Muscle layer of duodenum (tissue), 2 donors: ENCODE results near the gene PRSS21.

Source experiments
- H3K27ac ChIP-seq: one replicate; pipeline ENCODE4 v1.7.0; 2013; ENCODE audit warnings: mild to moderate bottlenecking, low read length
- H3K27me3 ChIP-seq: one replicate; pipeline ENCODE4 v1.7.0; 2013; ENCODE audit warnings: low read depth, mild to moderate bottlenecking, control low read depth, low read length
- H3K36me3 ChIP-seq, 2 donors: one replicate each; pipeline ENCODE4 v1.7.0; 2013; ENCODE audit warnings: low read length in 2 of 2, control low read depth in 1 of 2, mild to moderate bottlenecking in 1 of 2; ENCODE audit not compliant: insufficient read depth in 2 of 2, control insufficient read depth in 1 of 2
- H3K4me1 ChIP-seq, 2 donors: one replicate each; pipeline ENCODE4 v1.7.0; 2013; ENCODE audit warnings: low read length in 2 of 2, mild to moderate bottlenecking in 2 of 2, control low read depth in 1 of 2, moderate library complexity in 1 of 2; ENCODE audit not compliant: insufficient read depth in 2 of 2, control insufficient read depth in 1 of 2
- H3K4me3 ChIP-seq, 2 donors: one replicate each; pipeline ENCODE4 v1.7.0; 2013; ENCODE audit warnings: low read length in 2 of 2, low read depth in 1 of 2, mild to moderate bottlenecking in 1 of 2
- H3K9me3 ChIP-seq, 2 donors: one replicate each; pipeline ENCODE4 v1.7.0; 2013; ENCODE audit warnings: low read length in 2 of 2, control low read depth in 1 of 2, mild to moderate bottlenecking in 1 of 2; ENCODE audit not compliant: control insufficient read depth in 1 of 2
- donor health status: healthy.

Gene PRSS21

GRCh38 chr16:2854700-2855309 lies 37.8 kb downstream of the PRSS21 start:
- Histone ChIP-seq H3K4me3 (no peak overlapping the region), H3K9me3 (peaks cover 5 to 11% of the 10 kb centered on the region in 2 donors), H3K27ac (no peak overlapping the region), H3K27me3 (peaks cover 21% of the 10 kb centered on the region), H3K4me1 (no peaks in the 10 kb centered on the region), H3K36me3 (no peaks in the 10 kb centered on the region)

GRCh38 chr16:2855536-2855935 lies 38.5 kb downstream of the PRSS21 start:
- Histone ChIP-seq H3K36me3 (no peaks in the 10 kb centered on the region), H3K4me3 (no peak overlapping the region), H3K4me1 (no peaks in the 10 kb centered on the region), H3K27ac (no peak overlapping the region), H3K27me3 (peaks cover 21% of the 10 kb centered on the region), H3K9me3 (peaks cover 5 to 18% of the 10 kb centered on the region in 2 donors)

GRCh38 chr16:2856061-2856670 lies 39.1 kb downstream of the PRSS21 start:
- no peak overlapping the region for H3K4me3 ChIP-seq
- peaks cover 21% of the 10 kb centered on the region for H3K27me3 ChIP-seq
- no peak overlapping the region for H3K27ac ChIP-seq

GRCh38 chr16:2856686-2857450 lies 39.8 kb downstream of the PRSS21 start:
- no peak overlapping the region for H3K27ac ChIP-seq
- H3K4me3 ChIP-seq, result no peak overlapping the region
- H3K27me3 ChIP-seq, result peaks cover 18% of the 10 kb centered on the region

More at GRCh38 chr16:2856061-2856670, 39.1 kb downstream of the PRSS21 start:
- Histone ChIP-seq H3K9me3 (peaks cover 5 to 24% of the 10 kb centered on the region in 2 donors), H3K4me1 (no peaks in the 10 kb centered on the region), H3K36me3 (no peaks in the 10 kb centered on the region)

GRCh38 chr16:2857451-2858244 lies 40.6 kb downstream of the PRSS21 start, which contains the start of gene PRSS22:
Gene PRSS22, minus strand, starts transcription at chr16:2858170. Its CDS starts 66 bp downstream, at chr16:2858104.
- peaks cover 5 to 29% of the 10 kb centered on the region in 2 donors for H3K9me3 ChIP-seq
- H3K4me1 ChIP-seq, result no peaks in the 10 kb centered on the region
- H3K4me3 ChIP-seq, result no peak within 1 kb of the TSS
- no peaks in the 10 kb centered on the region for H3K36me3 ChIP-seq
- peaks cover 16% of the 10 kb centered on the region for H3K27me3 ChIP-seq
- H3K27ac ChIP-seq, result no peak within 1 kb of the TSS

More at GRCh38 chr16:2856686-2857450, 39.8 kb downstream of the PRSS21 start:
- no peaks in the 10 kb centered on the region for H3K36me3 ChIP-seq
- no peaks in the 10 kb centered on the region for H3K4me1 ChIP-seq
- H3K9me3 ChIP-seq, result peaks cover 5 to 29% of the 10 kb centered on the region in 2 donors

GRCh38 chr16:2858245-2859025 lies 41.4 kb downstream of the PRSS21 start:
- Histone ChIP-seq H3K27me3 (peaks cover 16% of the 10 kb centered on the region), H3K4me1 (no peaks in the 10 kb centered on the region), H3K36me3 (no peaks in the 10 kb centered on the region), H3K4me3 (no peak overlapping the region), H3K27ac (no peak overlapping the region), H3K9me3 (peaks cover 5 to 29% of the 10 kb centered on the region in 2 donors)

GRCh38 chr16:2859686-2860265 lies 42.7 kb downstream of the PRSS21 start:
- Histone ChIP-seq H3K9me3 (peaks cover 0 to 22% of the 10 kb centered on the region in 2 donors), H3K4me1 (no peaks in the 10 kb centered on the region), H3K36me3 (no peaks in the 10 kb centered on the region), H3K4me3 (no peak overlapping the region), H3K27me3 (peaks cover 16% of the 10 kb centered on the region), H3K27ac (no peak overlapping the region)

GRCh38 chr16:2860826-2861567 lies 44.0 kb downstream of the PRSS21 start:
- Histone ChIP-seq H3K4me1 (no peaks in the 10 kb centered on the region), H3K27ac (no peak overlapping the region), H3K27me3 (peaks cover 16% of the 10 kb centered on the region), H3K4me3 (no peak overlapping the region), H3K36me3 (no peaks in the 10 kb centered on the region), H3K9me3 (peaks cover 0 to 20% of the 10 kb centered on the region in 2 donors)

GRCh38 chr16:2865651-2866050 lies 48.6 kb downstream of the PRSS21 start:
- H3K36me3 ChIP-seq, result no peaks in the 10 kb centered on the region
- no peaks in the 10 kb centered on the region for H3K27me3 ChIP-seq
- no peak overlapping the region for H3K4me3 ChIP-seq

GRCh38 chr16:2866431-2866830 lies 49.4 kb downstream of the PRSS21 start:
- Histone ChIP-seq H3K27me3 (no peaks in the 10 kb centered on the region), H3K4me1 (peaks cover 0 to 6% of the 10 kb centered on the region in 2 donors), H3K36me3 (no peaks in the 10 kb centered on the region), H3K9me3 (peaks cover 0 to 2% of the 10 kb centered on the region in 2 donors), H3K27ac (no peak overlapping the region), H3K4me3 (no peak overlapping the region)

More at GRCh38 chr16:2865651-2866050, 48.6 kb downstream of the PRSS21 start:
- peaks cover 0 to 10% of the 10 kb centered on the region in 2 donors for H3K9me3 ChIP-seq
- H3K27ac ChIP-seq, result no peak overlapping the region
- peaks cover 0 to 6% of the 10 kb centered on the region in 2 donors for H3K4me1 ChIP-seq
